ENCODE measurements around the gene CRISP1. TPM values are rescaled to one million over a fixed set of nuclear protein-coding genes. Genes with fewer than 3 reads are reported as not detected.
"Not testable (repeated sequence)": the region's sequence is repeated elsewhere in the genome, so short reads cannot be mapped to it uniquely, and the experiment has no call there.

The CRISP1 gene
- total RNA-seq, 2 experiments from 2014 or later: not detected

GRCh38 chr6:49813248-49813647 lies 53.1 kb downstream of the CRISP1 start:
- DNase-seq: no peak
- Mint-ChIP-seq H3K27me3 (no peaks in the 10 kb centered on the region), H3K27ac (no peak overlapping the region), H3K36me3 (ENCODE audit: low read depth) (no peaks in the 10 kb centered on the region), H3K4me1 (no peaks in the 10 kb centered on the region), H3K4me3 (no peak overlapping the region), H3K9me3 (no peaks in the 10 kb centered on the region)
- CTCF ChIA-PET: no interaction called here
- POLR2A ChIA-PET: no interaction called here

DNA sequence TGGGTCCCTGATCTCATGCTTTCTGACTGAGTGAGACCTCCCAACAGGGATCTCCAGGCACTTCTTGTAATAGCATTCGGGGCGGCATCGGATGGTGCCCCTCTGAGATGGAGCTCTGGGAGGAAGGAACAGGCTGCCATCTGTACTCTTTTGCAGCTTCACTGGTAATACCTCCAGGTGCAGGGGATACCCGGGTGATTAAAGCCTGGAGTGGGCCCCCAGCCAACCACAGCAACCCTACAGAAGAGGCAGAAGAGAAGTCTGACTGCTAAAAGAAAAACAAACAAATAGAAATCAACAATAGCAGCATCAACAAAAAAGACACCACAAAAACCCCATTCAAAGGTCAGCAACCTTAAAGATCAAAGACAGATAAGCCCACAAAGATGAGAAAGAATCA lies 60.2 kb downstream of the CRISP1 start:
- Mint-ChIP-seq H3K36me3 (ENCODE audit: low read depth) (no peaks in the 10 kb centered on the region), H3K27ac (no peak overlapping the region), H3K9me3 (peaks cover 2% of the 10 kb centered on the region), H3K4me1 (no peaks in the 10 kb centered on the region), H3K27me3 (no peaks in the 10 kb centered on the region), H3K4me3 (no peak overlapping the region)
- ChIA-PET POLR2A (no interaction called here), CTCF (no interaction called here)
- no peak for DNase-seq

DNA sequence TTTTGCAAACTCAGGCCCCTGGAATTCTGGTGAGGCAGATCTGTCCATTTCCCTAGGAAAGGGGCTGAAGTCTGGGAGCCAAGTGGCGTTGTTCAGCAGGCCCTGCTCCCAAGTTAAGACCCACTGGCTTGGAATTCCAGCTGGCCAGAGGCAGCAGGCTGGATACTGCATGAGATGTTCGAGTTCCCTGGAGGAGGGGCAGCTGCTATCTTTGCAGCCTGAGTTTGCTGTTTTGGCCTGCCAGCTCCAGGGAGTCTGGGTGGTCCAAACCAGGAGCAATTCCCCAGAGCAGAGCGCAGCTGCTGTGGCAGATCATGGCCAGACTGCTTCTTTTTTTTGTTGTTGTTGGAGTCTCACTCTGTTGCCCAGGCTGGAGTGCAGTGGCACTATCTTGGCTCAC lies 61.1 kb downstream of the CRISP1 start:
- no peaks in the 10 kb centered on the region for H3K27me3 Mint-ChIP-seq
- ChIA-PET CTCF (no interaction called here), POLR2A (no interaction called here)
- no peaks in the 10 kb centered on the region for H3K36me3 Mint-ChIP-seq (ENCODE audit: low read depth)
- no peak for DNase-seq
- no peak overlapping the region for H3K4me3 Mint-ChIP-seq
- H3K27ac Mint-ChIP-seq: no peak overlapping the region
- no peaks in the 10 kb centered on the region for H3K4me1 Mint-ChIP-seq
- H3K9me3 Mint-ChIP-seq: peaks cover 2% of the 10 kb centered on the region

DNA sequence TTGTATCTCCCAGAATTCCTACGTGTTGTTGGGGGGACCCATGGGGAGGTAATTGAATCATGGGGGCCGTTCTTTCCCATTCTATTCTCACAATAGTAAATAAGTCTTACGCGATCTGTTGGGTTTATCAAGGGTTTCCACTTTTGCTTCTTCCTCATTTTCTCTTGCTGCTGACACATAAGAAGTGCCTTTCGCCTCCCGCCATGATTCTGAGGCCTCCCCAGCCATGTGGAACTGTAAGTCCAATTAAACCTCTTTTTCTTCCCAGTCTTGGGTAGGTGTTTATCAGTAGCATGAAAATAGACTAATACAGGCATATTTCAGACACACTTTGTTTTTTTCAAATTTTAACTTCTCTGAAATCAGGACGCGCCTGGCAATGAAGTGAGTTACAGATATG lies 64.8 kb downstream of the CRISP1 start:
- Mint-ChIP-seq H3K4me3 (no peak overlapping the region), H3K36me3 (ENCODE audit: low read depth) (no peaks in the 10 kb centered on the region), H3K4me1 (no peaks in the 10 kb centered on the region), H3K9me3 (peaks cover 2% of the 10 kb centered on the region), H3K27ac (no peak overlapping the region), H3K27me3 (no peaks in the 10 kb centered on the region)
- ChIA-PET POLR2A (no interaction called here), CTCF (no interaction called here)
- DNase-seq: no peak

DNA sequence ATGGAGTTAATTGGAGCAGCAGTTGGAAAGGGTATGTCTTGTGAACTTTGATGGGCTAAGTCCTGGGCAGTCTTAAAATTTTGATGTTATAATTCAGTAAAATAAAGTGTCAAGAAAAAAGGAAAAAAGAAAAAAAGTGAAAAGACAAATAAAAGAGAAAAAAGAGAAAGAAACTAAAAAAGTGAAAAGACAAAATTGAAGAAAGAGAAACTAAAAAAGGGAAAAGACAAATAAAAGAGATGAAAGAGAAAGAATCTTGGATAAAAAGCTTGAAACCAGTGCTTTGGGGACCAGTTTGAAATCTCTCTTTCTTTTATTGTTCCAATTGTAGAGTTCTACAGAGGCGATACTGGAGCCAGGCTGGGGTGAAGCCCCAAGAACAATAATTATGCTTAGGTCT lies 67.2 kb downstream of the CRISP1 start:
- Mint-ChIP-seq H3K36me3 (ENCODE audit: low read depth) (no peaks in the 10 kb centered on the region), H3K27ac (no peak overlapping the region), H3K4me1 (no peaks in the 10 kb centered on the region), H3K9me3 (peaks cover 2% of the 10 kb centered on the region), H3K4me3 (no peak overlapping the region), H3K27me3 (no peaks in the 10 kb centered on the region)
- CTCF ChIA-PET: no interaction called here
- no peak for DNase-seq
- POLR2A ChIA-PET: no interaction called here

DNA sequence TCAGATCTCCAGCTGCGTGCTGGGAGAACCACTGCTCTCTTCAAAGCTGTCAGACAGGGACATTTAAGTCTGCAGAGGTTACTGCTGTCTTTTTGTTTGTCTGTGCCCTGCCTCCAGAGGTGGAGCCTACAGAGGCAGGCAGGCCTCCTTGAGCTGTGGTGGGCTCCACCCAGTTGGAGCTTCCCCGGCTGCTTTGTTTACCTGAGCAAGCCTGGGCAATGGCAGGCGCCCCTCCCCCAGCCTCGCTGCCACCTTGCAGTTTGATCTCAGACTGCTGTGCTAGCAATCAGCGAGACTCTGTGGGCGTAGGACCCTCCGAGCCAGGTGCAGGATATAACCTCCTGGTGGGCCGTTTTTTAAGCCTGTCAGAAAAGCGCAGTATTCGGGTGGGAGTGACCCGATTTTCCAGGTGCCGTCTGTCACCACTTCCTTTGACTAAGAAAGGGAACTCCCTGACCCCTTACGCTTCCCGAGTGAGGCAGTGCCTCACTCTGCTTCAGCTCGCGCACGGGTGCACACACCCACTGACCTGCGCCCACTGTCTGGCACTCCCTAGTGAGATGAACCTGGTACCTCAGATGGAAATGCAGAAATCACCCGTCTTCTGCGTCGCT lies 69.4 kb downstream of the CRISP1 start:
- H3K4me3 Mint-ChIP-seq, CTCF ChIA-PET: not testable (repeated sequence)

GRCh38 chr6:49790341-49790740 lies 76.0 kb downstream of the CRISP1 start:
- CTCF ChIA-PET: no interaction called here
- Mint-ChIP-seq H3K9me3 (peaks cover 10% of the 10 kb centered on the region), H3K36me3 (ENCODE audit: low read depth) (no peaks in the 10 kb centered on the region), H3K27me3 (no peaks in the 10 kb centered on the region), H3K4me1 (no peaks in the 10 kb centered on the region), H3K27ac (no peak overlapping the region), H3K4me3 (no peak overlapping the region)
- no peak for DNase-seq
- POLR2A ChIA-PET: no interaction called here

More for the DNA sequence above, 69.4 kb downstream of the CRISP1 start:
- H3K4me1 Mint-ChIP-seq; H3K36me3 Mint-ChIP-seq (ENCODE audit: low read depth); DNase-seq; POLR2A ChIA-PET; H3K9me3 Mint-ChIP-seq; H3K27me3 Mint-ChIP-seq; H3K27ac Mint-ChIP-seq: not testable (repeated sequence)

GRCh38 chr6:49787176-49787575 lies 79.2 kb downstream of the CRISP1 start, which contains the start of gene PGK2:
TSS of gene PGK2 (minus strand) at chr6:49787285. CDS start at chr6:49787187, 98 bp downstream.
- Mint-ChIP-seq H3K4me3 (no peak within 1 kb of the TSS), H3K4me1 (no peaks in the 10 kb centered on the region), H3K27ac (no peak within 1 kb of the TSS), H3K36me3 (ENCODE audit: low read depth) (no peaks in the 10 kb centered on the region), H3K9me3 (peaks cover 10% of the 10 kb centered on the region), H3K27me3 (no peaks in the 10 kb centered on the region)
- ChIA-PET CTCF (no interaction called here), POLR2A (no interaction called here)
- DNase-seq: no peak

GRCh38 chr6:49784272-49784671 lies 82.1 kb downstream of the CRISP1 start:
- ChIA-PET CTCF (no interaction called here), POLR2A (no interaction called here)
- Mint-ChIP-seq H3K27ac (no peak overlapping the region), H3K9me3 (peaks cover 10% of the 10 kb centered on the region), H3K27me3 (no peaks in the 10 kb centered on the region), H3K4me3 (no peak overlapping the region), H3K36me3 (ENCODE audit: low read depth) (no peaks in the 10 kb centered on the region), H3K4me1 (no peaks in the 10 kb centered on the region)
- DNase-seq: no peak

Other genes with a start within 250 kb of the CRISP1 start
- not detected for gene RHAG, start 229.7 kb downstream of the CRISP1 start, total RNA-seq
- not detected for gene CRISP2, start 153.0 kb downstream of the CRISP1 start, total RNA-seq
- gene CRISP3, start 122.1 kb downstream of the CRISP1 start, total RNA-seq: not detected
- not detected for gene PGK2, start 79.2 kb downstream of the CRISP1 start, total RNA-seq
- gene DEFB114, start 97.6 kb upstream of the CRISP1 start, total RNA-seq: not detected
- not detected for gene DEFB113, start 103.1 kb upstream of the CRISP1 start, total RNA-seq
- gene DEFB110, start 155.5 kb upstream of the CRISP1 start, total RNA-seq: not detected
- not detected for gene DEFB112, start 183.4 kb upstream of the CRISP1 start, total RNA-seq

Data from activated CD4-positive, alpha-beta memory T cell treated with anti-CD3 and anti-CD28 coated beads, Interleukin-2, amount 10 ng/mL, durations not matched to agents 7 days and 5 days (primary cell).